ENCODE results near the gene RSL1D1. TPM values are rescaled to one million over a fixed set of nuclear protein-coding genes. Genes with fewer than 3 reads are reported as not detected.
A peak's percentile ranks its signal among the peaks of the same experiment; 100 is the strongest.

The RSL1D1 gene
- polyA plus RNA-seq, 1 of the 3 experiments (the other 2 are of a cell fraction) = 38.0 TPM

DNA sequence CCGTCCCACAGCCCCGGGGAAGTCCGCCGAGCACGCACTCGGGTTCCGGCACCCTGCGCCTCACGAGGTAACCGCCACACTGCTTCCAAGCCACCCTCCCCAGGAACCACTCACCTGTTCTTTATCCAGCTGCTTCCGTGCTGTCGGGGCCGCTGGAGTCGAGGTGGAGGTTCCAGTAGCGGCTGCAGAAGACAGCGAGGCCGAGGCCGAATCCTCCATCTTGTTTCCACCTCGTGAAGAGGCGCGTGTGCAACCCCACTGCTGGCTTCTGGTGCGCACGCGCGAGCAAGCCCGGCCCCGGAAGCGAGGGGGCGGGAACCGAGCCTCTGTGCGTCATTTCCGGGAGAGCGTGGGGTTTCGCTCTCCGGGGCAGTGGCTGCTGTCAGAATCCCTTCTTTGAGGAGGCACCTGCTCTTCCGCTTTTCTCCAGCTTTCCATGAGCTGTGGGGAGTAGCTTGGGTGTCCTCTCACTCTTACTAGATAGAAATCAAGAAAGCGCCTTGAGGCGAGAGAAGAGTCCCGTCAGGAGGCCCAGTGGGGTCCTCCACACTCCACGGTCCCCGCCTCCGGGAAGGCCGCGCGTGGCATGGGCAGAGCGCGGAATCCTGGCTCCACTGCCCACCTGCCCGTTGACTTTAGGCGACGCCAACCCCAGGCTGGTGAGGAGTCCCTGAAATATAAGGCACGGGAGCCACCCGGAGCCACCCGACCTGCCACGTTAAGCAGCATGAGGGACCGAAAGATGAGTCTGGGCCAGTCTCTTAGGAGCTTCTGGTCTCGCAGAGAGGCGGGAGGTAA lies at the start of gene RSL1D1 (continued):
- TF ChIP-seq EZH2phosphoT487 (IDR thresholded peaks at IDR 0.05; ENCODE audit: borderline replicate concordance, low read depth) = no peak
- no peak for TF ChIP-seq JUND (IDR thresholded peaks at IDR 0.05)
- no peak for TF ChIP-seq RAD21 (IDR thresholded peaks at IDR 0.05; ENCODE audit: low read length)
- peak; percentile 93 for TF ChIP-seq GABPA (IDR thresholded peaks at IDR 0.05; ENCODE audit: low read depth)
- TF ChIP-seq, protein P1, sequence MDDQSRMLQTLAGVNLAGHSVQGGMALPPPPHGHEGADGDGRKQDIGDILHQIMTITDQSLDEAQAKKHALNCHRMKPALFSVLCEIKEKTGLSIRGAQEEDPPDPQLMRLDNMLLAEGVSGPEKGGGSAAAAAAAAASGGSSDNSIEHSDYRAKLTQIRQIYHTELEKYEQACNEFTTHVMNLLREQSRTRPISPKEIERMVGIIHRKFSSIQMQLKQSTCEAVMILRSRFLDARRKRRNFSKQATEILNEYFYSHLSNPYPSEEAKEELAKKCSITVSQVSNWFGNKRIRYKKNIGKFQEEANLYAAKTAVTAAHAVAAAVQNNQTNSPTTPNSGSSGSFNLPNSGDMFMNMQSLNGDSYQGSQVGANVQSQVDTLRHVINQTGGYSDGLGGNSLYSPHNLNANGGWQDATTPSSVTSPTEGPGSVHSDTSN (IDR thresholded peaks at IDR 0.05) = no peak
- peak; percentile 96 for TF ChIP-seq NRF1 (IDR thresholded peaks at IDR 0.05; ENCODE audit: low read depth, low read length)
- TF ChIP-seq, protein P2, sequence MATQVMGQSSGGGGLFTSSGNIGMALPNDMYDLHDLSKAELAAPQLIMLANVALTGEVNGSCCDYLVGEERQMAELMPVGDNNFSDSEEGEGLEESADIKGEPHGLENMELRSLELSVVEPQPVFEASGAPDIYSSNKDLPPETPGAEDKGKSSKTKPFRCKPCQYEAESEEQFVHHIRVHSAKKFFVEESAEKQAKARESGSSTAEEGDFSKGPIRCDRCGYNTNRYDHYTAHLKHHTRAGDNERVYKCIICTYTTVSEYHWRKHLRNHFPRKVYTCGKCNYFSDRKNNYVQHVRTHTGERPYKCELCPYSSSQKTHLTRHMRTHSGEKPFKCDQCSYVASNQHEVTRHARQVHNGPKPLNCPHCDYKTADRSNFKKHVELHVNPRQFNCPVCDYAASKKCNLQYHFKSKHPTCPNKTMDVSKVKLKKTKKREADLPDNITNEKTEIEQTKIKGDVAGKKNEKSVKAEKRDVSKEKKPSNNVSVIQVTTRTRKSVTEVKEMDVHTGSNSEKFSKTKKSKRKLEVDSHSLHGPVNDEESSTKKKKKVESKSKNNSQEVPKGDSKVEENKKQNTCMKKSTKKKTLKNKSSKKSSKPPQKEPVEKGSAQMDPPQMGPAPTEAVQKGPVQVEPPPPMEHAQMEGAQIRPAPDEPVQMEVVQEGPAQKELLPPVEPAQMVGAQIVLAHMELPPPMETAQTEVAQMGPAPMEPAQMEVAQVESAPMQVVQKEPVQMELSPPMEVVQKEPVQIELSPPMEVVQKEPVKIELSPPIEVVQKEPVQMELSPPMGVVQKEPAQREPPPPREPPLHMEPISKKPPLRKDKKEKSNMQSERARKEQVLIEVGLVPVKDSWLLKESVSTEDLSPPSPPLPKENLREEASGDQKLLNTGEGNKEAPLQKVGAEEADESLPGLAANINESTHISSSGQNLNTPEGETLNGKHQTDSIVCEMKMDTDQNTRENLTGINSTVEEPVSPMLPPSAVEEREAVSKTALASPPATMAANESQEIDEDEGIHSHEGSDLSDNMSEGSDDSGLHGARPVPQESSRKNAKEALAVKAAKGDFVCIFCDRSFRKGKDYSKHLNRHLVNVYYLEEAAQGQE (IDR thresholded peaks at IDR 0.05; ENCODE audit: low read depth, low read length) = 0 out of 2 replicates have a peak, but pooled peaks have one; percentile 6

DNA sequence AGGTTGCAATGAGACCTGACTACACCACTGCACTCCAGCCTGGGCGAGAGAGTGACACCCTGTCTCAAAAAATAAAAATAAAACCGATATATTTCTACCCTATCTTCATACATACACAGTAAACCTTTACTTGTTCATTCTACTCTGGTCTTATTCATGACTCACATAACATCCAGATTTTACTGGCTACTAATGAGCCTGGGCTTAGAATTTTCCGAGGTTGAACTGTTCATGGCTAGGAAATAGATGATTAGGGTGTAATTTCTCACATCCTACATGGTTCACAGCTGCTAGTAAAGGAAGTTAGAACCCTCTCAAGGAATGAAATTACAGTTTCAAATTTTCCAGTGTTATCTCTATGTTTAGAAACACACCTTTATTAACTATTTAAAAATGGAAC lies 49.7 kb upstream of the RSL1D1 start:
- CTCF ChIA-PET = interaction anchor here (1.0 to 2.7 kb wide), 3 partner anchors 10 to 167 kb away, joined by 3 to 7 read pairs (median 3); no protein-coding TSS in a partner anchor
- DNase-seq = no peak
- H4K20me1 ChIP-seq (ENCODE audit: insufficient read depth) = peaks cover 93% of the 10 kb centered on the region

More for the DNA sequence above, 49.7 kb upstream of the RSL1D1 start:
- Histone ChIP-seq H3K9me2 (no peaks in the 10 kb centered on the region), H3K27ac (ENCODE audit: low read depth in 2 of 2, low read length in 1 of 2) (no peak overlapping the region), H3F3A (replicated peaks; ENCODE audit: insufficient read depth) (peaks cover 21% of the 10 kb centered on the region), H3K9ac (no peak overlapping the region), H2AFZ (ENCODE audit: low read depth) (no peak overlapping the region), H3K27me3 (ENCODE audit: insufficient read depth) (no peaks in the 10 kb centered on the region), H3K9me3 (no peaks in the 10 kb centered on the region), H3K79me2 (ENCODE audit: insufficient read depth) (peaks cover 97% of the 10 kb centered on the region), H3K36me3 (replicated peaks in 1 of 2; ENCODE audit: control insufficient read depth in 1 of 2, insufficient read depth in 2 of 2, low read length in 1 of 2) (peaks cover 2 to 4% of the 10 kb centered on the region in 2 experiments), H3K4me3 (ENCODE audit: low read depth in 2 of 2, low read length in 1 of 2) (no peak overlapping the region), H3K4me1 (ENCODE audit: control insufficient read depth in 1 of 2, insufficient read depth in 2 of 2, low read depth in 1 of 2, low read length in 1 of 2) (peaks cover 0 to 15% of the 10 kb centered on the region in 2 experiments; a peak in 2 of 4 replicates), H3K4me2 (no peak overlapping the region)
- POLR2A ChIA-PET = no interaction called here
- TF ChIP-seq EP300 (IDR thresholded peaks at IDR 0.05; ENCODE audit: borderline replicate concordance in 1 of 2, low read depth in 1 of 2, low read length in 1 of 2) (no peak), RXRA (IDR thresholded peaks at IDR 0.05; ENCODE audit: borderline replicate concordance, low read depth) (no peak), SMC3 (IDR thresholded peaks at IDR 0.05; ENCODE audit: low read depth, low read length) (no peak), MXI1 (IDR thresholded peaks at IDR 0.05; ENCODE audit: low read depth, low read length) (no peak), JUND (IDR thresholded peaks at IDR 0.05) (no peak), SIN3A (IDR thresholded peaks at IDR 0.05; ENCODE audit: borderline replicate concordance, low read depth, low read length) (no peak), GABPA (IDR thresholded peaks at IDR 0.05; ENCODE audit: low read depth) (no peak), NRF1 (IDR thresholded peaks at IDR 0.05; ENCODE audit: low read depth, low read length) (no peak), TAF1 (IDR thresholded peaks at IDR 0.05; ENCODE audit: borderline replicate concordance, low read depth, low read length) (no peak), TCF12 (IDR thresholded peaks at IDR 0.05) (no peak), RCOR1 (IDR thresholded peaks at IDR 0.05; ENCODE audit: low read length) (no peak), GATA2 (CRISPR knock-in tag; IDR thresholded peaks at IDR 0.05) (no peak), ELF1 (IDR thresholded peaks at IDR 0.05) (no peak), MEF2A (IDR thresholded peaks at IDR 0.05; ENCODE audit: borderline replicate concordance, low read depth) (no peak)
- TF ChIP-seq, protein P1 (IDR thresholded peaks at IDR 0.05) = no peak
- TF ChIP-seq, protein P3, sequence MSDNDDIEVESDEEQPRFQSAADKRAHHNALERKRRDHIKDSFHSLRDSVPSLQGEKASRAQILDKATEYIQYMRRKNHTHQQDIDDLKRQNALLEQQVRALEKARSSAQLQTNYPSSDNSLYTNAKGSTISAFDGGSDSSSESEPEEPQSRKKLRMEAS (IDR thresholded peaks at IDR 0.05; ENCODE audit: low read depth) = no peak
- TF ChIP-seq, protein P4, sequence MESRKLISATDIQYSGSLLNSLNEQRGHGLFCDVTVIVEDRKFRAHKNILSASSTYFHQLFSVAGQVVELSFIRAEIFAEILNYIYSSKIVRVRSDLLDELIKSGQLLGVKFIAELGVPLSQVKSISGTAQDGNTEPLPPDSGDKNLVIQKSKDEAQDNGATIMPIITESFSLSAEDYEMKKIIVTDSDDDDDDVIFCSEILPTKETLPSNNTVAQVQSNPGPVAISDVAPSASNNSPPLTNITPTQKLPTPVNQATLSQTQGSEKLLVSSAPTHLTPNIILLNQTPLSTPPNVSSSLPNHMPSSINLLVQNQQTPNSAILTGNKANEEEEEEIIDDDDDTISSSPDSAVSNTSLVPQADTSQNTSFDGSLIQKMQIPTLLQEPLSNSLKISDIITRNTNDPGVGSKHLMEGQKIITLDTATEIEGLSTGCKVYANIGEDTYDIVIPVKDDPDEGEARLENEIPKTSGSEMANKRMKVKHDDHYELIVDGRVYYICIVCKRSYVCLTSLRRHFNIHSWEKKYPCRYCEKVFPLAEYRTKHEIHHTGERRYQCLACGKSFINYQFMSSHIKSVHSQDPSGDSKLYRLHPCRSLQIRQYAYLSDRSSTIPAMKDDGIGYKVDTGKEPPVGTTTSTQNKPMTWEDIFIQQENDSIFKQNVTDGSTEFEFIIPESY (IDR thresholded peaks at IDR 0.05; ENCODE audit: borderline replicate concordance, low read depth) = no peak
- 71% methylated on average over 3 of the region's 3 CpGs for WGBS (ENCODE audit: low lambda C conversion rate)
